CD14-positive monocyte (primary cell): Measurements from ENCODE around the gene C1orf56. TPM values are rescaled to one million over a fixed set of nuclear protein-coding genes. Genes with fewer than 3 reads are reported as not detected.
A peak's percentile ranks its signal among the peaks of the same experiment; 100 is the strongest.

Experiments used
- DNase-seq, 3 donors: peaks; one replicate each; pipeline ENCODE4 v3.0.0-alpha.2; 2011 to 2022
- H2AFZ ChIP-seq: 2 replicates; pipeline ENCODE4 v1.6.0; 2012; ENCODE audit warnings: mild to moderate bottlenecking, low read depth, low read length, inconsistent platforms; ENCODE audit not compliant: insufficient read depth, poor library complexity, severe bottlenecking
- H3K27ac ChIP-seq, 2 donors: 1 replicate in 1 of 2; 2 replicates in 1 of 2; pipeline ENCODE4 v1.5.1; 2012 to 2013; ENCODE audit warnings: low read length in 2 of 2, control low read depth in 1 of 2, inconsistent platforms in 1 of 2, low read depth in 1 of 2, mild to moderate bottlenecking in 1 of 2
- H3K27me3 ChIP-seq, 2 donors: one replicate each; pipeline versions ENCODE4 v1.6.0 to v1.6.1; 2011 to 2013; ENCODE audit warnings: low read length in 2 of 2; ENCODE audit not compliant: control insufficient read depth in 2 of 2, insufficient read depth in 2 of 2
- H3K36me3 ChIP-seq, 2 donors: replicated peaks in 1 of 2; 1 replicate in 1 of 2; 2 replicates in 1 of 2; pipeline versions ENCODE4 v1.5.1 to v1.6.1; 2012 to 2013; ENCODE audit warnings: low read length in 2 of 2, control low read depth in 1 of 2, inconsistent platforms in 1 of 2, mild to moderate bottlenecking in 1 of 2; ENCODE audit not compliant: insufficient read depth in 2 of 2, control insufficient read depth in 1 of 2
- H3K4me1 ChIP-seq, 2 donors: 1 replicate in 1 of 2; 2 replicates in 1 of 2; pipeline versions ENCODE4 v1.5.1 to v1.6.1; 2012 to 2013; ENCODE audit warnings: low read length in 2 of 2, control low read depth in 1 of 2, inconsistent platforms in 1 of 2, mild to moderate bottlenecking in 1 of 2, moderate library complexity in 1 of 2; ENCODE audit not compliant: insufficient read depth in 2 of 2, control insufficient read depth in 1 of 2
- H3K4me2 ChIP-seq: replicated peaks from 2 replicates; pipeline ENCODE3; 2012; ENCODE audit warnings: low read length, moderate library complexity, mild to moderate bottlenecking; ENCODE audit not compliant: poor library complexity, severe bottlenecking; ENCODE audit errors: extremely low read depth
- H3K4me3 ChIP-seq, 3 experiments: fragments of 200-600 bp in 1 of 3; sonication (generic) in 1 of 3; replicated peaks in 1 of 3; 1 replicate in 2 of 3; 2 replicates in 1 of 3; pipeline ENCODE4 v1.5.1; 2011 to 2013; ENCODE audit warnings: low read length in 3 of 3, mild to moderate bottlenecking in 3 of 3, control low read depth in 2 of 3, low read depth in 2 of 3, inconsistent platforms in 1 of 3, moderate library complexity in 1 of 3
- H3K79me2 ChIP-seq: 2 replicates; pipeline ENCODE4 v1.6.0; 2012; ENCODE audit warnings: mild to moderate bottlenecking, control low read depth, inconsistent platforms, low read length, moderate library complexity; ENCODE audit not compliant: insufficient read depth
- H3K9ac ChIP-seq: 2 replicates; pipeline ENCODE4 v1.6.0; 2017; ENCODE audit warnings: low read length, mild to moderate bottlenecking; ENCODE audit not compliant: insufficient read depth, poor library complexity, severe bottlenecking
- H3K9me3 ChIP-seq, 2 donors: replicated peaks in 1 of 2; 1 replicate in 1 of 2; 2 replicates in 1 of 2; pipeline versions ENCODE4 v1.5.1 to v1.6.1; 2012 to 2013; ENCODE audit warnings: low read length in 2 of 2, control low read depth in 1 of 2; ENCODE audit not compliant: control insufficient read depth in 1 of 2, insufficient read depth in 1 of 2
- H4K20me1 ChIP-seq: 2 replicates; pipeline ENCODE4 v1.6.0; 2012; ENCODE audit warnings: mild to moderate bottlenecking, low read length, control low read depth, moderate library complexity; ENCODE audit not compliant: insufficient read depth
- H3K27ac Mint-ChIP-seq, 7 donors: one replicate each; pipeline ENCODE4 v1.8.0; 2020; ENCODE audit warnings: mild to moderate bottlenecking in 7 of 7, mixed read lengths in 7 of 7, moderate library complexity in 6 of 7, inconsistent platforms in 2 of 7
- H3K27me3 Mint-ChIP-seq, 3 donors: one replicate each; pipeline ENCODE4 v1.8.0; 2021 to 2022; ENCODE audit warnings: low read depth in 3 of 3, mild to moderate bottlenecking in 3 of 3, mixed read lengths in 3 of 3, moderate library complexity in 3 of 3, inconsistent platforms in 1 of 3
- H3K36me3 Mint-ChIP-seq, 2 donors: one replicate each; pipeline ENCODE4 v1.8.0; 2020; ENCODE audit warnings: mixed read lengths in 2 of 2, inconsistent platforms in 1 of 2, mild to moderate bottlenecking in 1 of 2
- H3K4me1 Mint-ChIP-seq: one replicate; pipeline ENCODE4 v1.8.0; 2020; ENCODE audit warnings: mild to moderate bottlenecking, mixed read lengths
- H3K4me3 Mint-ChIP-seq, 2 donors: one replicate each; pipeline ENCODE4 v1.8.0; 2020; ENCODE audit warnings: mild to moderate bottlenecking in 2 of 2, mixed read lengths in 2 of 2, moderate library complexity in 1 of 2
- H3K9me3 Mint-ChIP-seq, 7 donors: one replicate each; pipeline ENCODE4 v1.8.0; 2020 to 2022; ENCODE audit warnings: mixed read lengths in 7 of 7, mild to moderate bottlenecking in 6 of 7, moderate library complexity in 6 of 7, inconsistent platforms in 2 of 7
- WGBS: methylation state at CpG from one replicate; pipeline ENCODE4 v1.1.5; 2013; ENCODE audit warnings: missing lambda C conversion rate; ENCODE audit not compliant: insufficient coverage; 5-methylcytosine and 5-hydroxymethylcytosine counted together
- intact Hi-C, 2 donors: fragments of 100-400 bp; cut with micrococcal nuclease; formaldehyde crosslinking; loops; one replicate each; pipeline versions ENCODE4 v1.15.0 to v1.15.1; 2023
- polyA plus RNA-seq, 3 donors: library from polyadenylated mRNA; depleted of rRNA in 1 of 3; unstranded in 2 of 3; stranded (reverse) in 1 of 3; fragments of 300-500 nt in 2 of 3; fragments of >200 nt in 1 of 3; fragmentation: Illumina TruSeq in 2 of 3; gene quantifications; 1 replicate in 2 of 3; 2 replicates in 1 of 3; pipeline ENCODE4 v1.2.3, GENCODE V29; 2012 to 2021
- TF ChIP-seq, protein P1 (sequence below): fragments of 200-600 bp; IDR thresholded peaks from one replicate; pipeline ENCODE4 v1.8.0; 2022; ENCODE audit warnings: antibody characterized with exemption, mild to moderate bottlenecking

C1orf56 gene
- polyA plus RNA-seq, 3 donors: 0.60 to 1.5 (median 0.62) TPM

DNA sequence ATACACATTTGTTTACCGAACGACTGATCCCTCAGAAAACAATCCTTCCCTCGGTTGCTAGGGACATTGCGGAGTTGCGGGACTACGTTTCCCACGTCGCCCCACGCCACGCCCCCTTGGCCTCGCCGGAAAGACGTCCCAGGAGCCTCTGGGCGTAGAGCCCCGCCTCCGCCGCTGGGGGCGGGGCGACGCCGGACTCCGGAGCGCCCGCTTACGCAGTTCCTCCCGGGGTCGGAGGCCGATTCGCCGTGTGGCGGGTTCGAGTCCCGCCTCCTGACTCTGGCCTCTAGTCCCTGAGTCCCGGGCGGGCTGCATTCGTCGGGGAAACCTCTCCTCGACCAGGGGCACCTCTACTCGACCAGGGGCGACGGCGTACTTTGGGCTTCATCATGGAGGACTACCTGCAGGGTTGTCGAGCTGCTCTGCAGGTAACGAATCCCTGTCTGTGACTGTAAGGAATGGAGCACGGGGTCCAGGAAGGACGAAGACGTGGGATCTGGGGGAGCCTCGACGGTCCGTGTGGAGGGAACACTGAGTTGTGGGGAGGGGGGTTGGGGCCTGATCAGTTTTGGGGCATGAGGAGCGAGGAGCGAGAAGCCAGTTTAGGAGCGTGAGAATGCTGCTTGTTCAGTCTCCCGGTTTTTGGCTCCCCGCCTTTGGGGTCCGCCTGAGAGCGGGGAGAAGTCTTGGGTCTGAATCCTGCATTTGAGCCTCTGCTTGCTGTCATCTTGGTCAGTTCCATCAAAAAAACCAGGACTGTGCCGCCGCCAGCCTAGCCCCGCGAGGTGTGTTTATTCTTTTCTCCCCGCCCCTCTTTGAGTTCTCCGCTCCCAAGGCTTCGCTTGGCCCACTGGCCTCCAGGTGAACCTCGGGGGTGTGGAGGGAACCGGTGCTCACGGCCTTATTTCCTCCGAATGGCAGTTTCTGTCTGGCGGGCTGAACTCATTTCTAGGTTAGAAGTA, 39.0 kb upstream of the C1orf56 start, which contains the start of gene PRUNE1:
PRUNE1 (plus strand) TSS at position 206 of the 962 bp plus-strand sequence; CDS start at position 390, 184 bp downstream.
- H3K27ac Mint-ChIP-seq: peak within 1 kb of the TSS; percentile 98 to 99 (median 99)
- peaks cover 4 to 10% of the 10 kb centered on the region in 2 donors for H3K36me3 Mint-ChIP-seq
- H3K4me1 ChIP-seq: peaks cover 51 to 57% of the 10 kb centered on the region in 2 donors
- no peaks in the 10 kb centered on the region for H3K9me3 Mint-ChIP-seq
- intact Hi-C loops: loop anchor here (5.0 to 10.0 kb wide), 6 partner anchors 36 to 159 kb away; partner anchors contain the start of genes LYSMD1 (in 2 of the 2), SCNM1 (in 2 of the 2), ARNT (in 1 of the 2) and CDC42SE1 (in 1 of the 2)
- H3K27ac ChIP-seq: peak within 1 kb of the TSS; percentile 89 to 95
- peak; percentile 99 to 100 (median 99) for DNase-seq
- H3K4me3 Mint-ChIP-seq: peak within 1 kb of the TSS; percentile 97 to 98
- no peaks in the 10 kb centered on the region for H3K27me3 ChIP-seq
- H3K4me3 ChIP-seq: peak within 1 kb of the TSS; percentile 73 to 88 (median 78)
- H3K9me3 ChIP-seq: no peaks in the 10 kb centered on the region
- H2AFZ ChIP-seq: peak within 1 kb of the TSS; percentile 93
- under 1% methylated on average over 64 of the region's 69 CpGs for WGBS
- peak within 1 kb of the TSS; percentile 89 for H3K4me2 ChIP-seq
- TF ChIP-seq, protein P1, sequence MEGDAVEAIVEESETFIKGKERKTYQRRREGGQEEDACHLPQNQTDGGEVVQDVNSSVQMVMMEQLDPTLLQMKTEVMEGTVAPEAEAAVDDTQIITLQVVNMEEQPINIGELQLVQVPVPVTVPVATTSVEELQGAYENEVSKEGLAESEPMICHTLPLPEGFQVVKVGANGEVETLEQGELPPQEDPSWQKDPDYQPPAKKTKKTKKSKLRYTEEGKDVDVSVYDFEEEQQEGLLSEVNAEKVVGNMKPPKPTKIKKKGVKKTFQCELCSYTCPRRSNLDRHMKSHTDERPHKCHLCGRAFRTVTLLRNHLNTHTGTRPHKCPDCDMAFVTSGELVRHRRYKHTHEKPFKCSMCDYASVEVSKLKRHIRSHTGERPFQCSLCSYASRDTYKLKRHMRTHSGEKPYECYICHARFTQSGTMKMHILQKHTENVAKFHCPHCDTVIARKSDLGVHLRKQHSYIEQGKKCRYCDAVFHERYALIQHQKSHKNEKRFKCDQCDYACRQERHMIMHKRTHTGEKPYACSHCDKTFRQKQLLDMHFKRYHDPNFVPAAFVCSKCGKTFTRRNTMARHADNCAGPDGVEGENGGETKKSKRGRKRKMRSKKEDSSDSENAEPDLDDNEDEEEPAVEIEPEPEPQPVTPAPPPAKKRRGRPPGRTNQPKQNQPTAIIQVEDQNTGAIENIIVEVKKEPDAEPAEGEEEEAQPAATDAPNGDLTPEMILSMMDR: no peak
- peaks cover 0 to 8% of the 10 kb centered on the region in 2 donors for H3K36me3 ChIP-seq
- H4K20me1 ChIP-seq: no peaks in the 10 kb centered on the region
- peak within 1 kb of the TSS; percentile 87 for H3K9ac ChIP-seq
- peaks cover 0 to 10% (median 0%) of the 10 kb centered on the region in 3 donors for H3K27me3 Mint-ChIP-seq
- H3K79me2 ChIP-seq: peaks cover 59% of the 10 kb centered on the region
- peaks cover 60% of the 10 kb centered on the region for H3K4me1 Mint-ChIP-seq

DNA sequence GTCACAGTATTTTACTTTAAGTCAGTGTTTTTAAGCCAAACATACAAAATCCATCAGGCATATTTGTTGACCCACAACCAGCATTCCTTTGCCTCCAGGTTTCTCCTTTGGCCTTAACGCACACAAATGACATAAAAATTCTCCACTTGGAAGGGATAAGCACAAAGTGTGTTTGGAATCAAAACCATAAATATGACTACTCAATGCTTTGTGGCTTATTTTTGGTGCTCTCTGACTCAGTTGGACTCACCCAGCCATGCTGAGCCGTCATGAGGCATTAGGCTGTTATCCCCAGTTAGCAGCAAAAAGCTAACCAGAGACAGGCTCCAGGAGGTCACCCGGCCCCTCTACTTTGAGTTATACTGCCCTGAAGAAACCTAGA, 38.4 kb upstream of the C1orf56 start:
- Histone ChIP-seq H3K79me2 (peaks cover 53% of the 10 kb centered on the region), H4K20me1 (no peaks in the 10 kb centered on the region), H3K9me3 (no peaks in the 10 kb centered on the region), H3K36me3 (peaks cover 0 to 9% of the 10 kb centered on the region in 2 donors), H3K4me2 (peak overlapping the region; percentile 89), H3K9ac (peak overlapping the region; percentile 87), H3K27me3 (no peaks in the 10 kb centered on the region), H2AFZ (peak overlapping the region; percentile 93), H3K27ac (peak overlapping the region in 1 of 2 donors; percentile 95), H3K4me1 (peaks cover 44 to 50% of the 10 kb centered on the region in 2 donors), H3K4me3 (peak overlapping the region in 2 of 3 experiments; percentile 73 to 88)
- no peak for DNase-seq
- 88% methylated on average over 2 of the region's 3 CpGs for WGBS
- TF ChIP-seq, protein P1: no peak
- intact Hi-C loops: loop anchor here (5.0 to 10.0 kb wide), 6 partner anchors 37 to 158 kb away; partner anchors contain the start of genes LYSMD1 (in 2 of the 2), SCNM1 (in 2 of the 2), ARNT (in 1 of the 2) and CDC42SE1 (in 1 of the 2)
- peaks cover 0 to 10% (median 0%) of the 10 kb centered on the region in 3 donors for H3K27me3 Mint-ChIP-seq
- peaks cover 4 to 10% of the 10 kb centered on the region in 2 donors for H3K36me3 Mint-ChIP-seq
- H3K4me1 Mint-ChIP-seq: peaks cover 53% of the 10 kb centered on the region
- H3K27ac Mint-ChIP-seq: peak overlapping the region; percentile 97 to 99 (median 99)
- H3K4me3 Mint-ChIP-seq: peak overlapping the region; percentile 97 to 98
- no peaks in the 10 kb centered on the region for H3K9me3 Mint-ChIP-seq
